ENCODE measurements around the gene VSIG1. TPM values are rescaled to one million over a fixed set of nuclear protein-coding genes. Genes with fewer than 3 reads are reported as not detected.

VSIG1 gene
- total and polyA plus RNA-seq, 10 of the 15 experiments (the other 5 are each of a cell fraction or from before 2014, with no cell fraction given): 0.04 to 0.08 (median 0.06) TPM; not detected in 7

- Histone ChIP-seq H3K4me2 (ENCODE audit: control insufficient read depth, insufficient read depth) (no peak overlapping the region), H2AFZ (ENCODE audit: control insufficient read depth, low read depth, low read length) (no peak overlapping the region), H3K27ac (ENCODE audit: control insufficient read depth, insufficient read depth) (no peak overlapping the region), H3K9me3 (replicated peaks; ENCODE audit: control insufficient read depth, insufficient read depth, low read length) (no peaks in the 10 kb centered on the region; the same call in 2 of the 3 replicates), H4K20me1 (ENCODE audit: control insufficient read depth, insufficient read depth) (no peaks in the 10 kb centered on the region), H3K79me2 (ENCODE audit: control insufficient read depth, insufficient read depth, low read length) (no peaks in the 10 kb centered on the region), H3K4me1 (ENCODE audit: control insufficient read depth, insufficient read depth, low read length) (no peaks in the 10 kb centered on the region), H3K4me3 (no peak overlapping the region), H3K36me3 (ENCODE audit: control insufficient read depth in 2 of 2, insufficient read depth in 2 of 2, low read length in 1 of 2) (no peaks in the 10 kb centered on the region), H3K9ac (ENCODE audit: control insufficient read depth, insufficient read depth, low read length) (no peak overlapping the region), H3K27me3 (replicated peaks in 1 of 2; ENCODE audit: control insufficient read depth in 2 of 2, insufficient read depth in 2 of 2, low read length in 1 of 2) (no peaks in the 10 kb centered on the region; a peak in 1 of 4 replicates)
- TF ChIP-seq NFIC (IDR thresholded peaks at IDR 0.05; ENCODE audit: low read depth, low read length): no peak
- intact Hi-C loops (cut with micrococcal nuclease; ENCODE audit: unreplicated experiment) (no loop called here), in situ Hi-C loops (cut with MboI) (no loop called here)
- FAIRE-seq (no peak), DNase-seq (ENCODE audit: low read depth, low spot score) (no peak), ATAC-seq (no peak)
- WGBS (ENCODE audit: insufficient coverage, insufficient replicate concordance, low lambda C conversion rate, missing lambda C conversion rate): 68% methylated on average over 3 of the region's 3 CpGs
- SMC1A ChIA-PET (ENCODE audit: uncharacterized antibody, unreplicated experiment): no interaction called here
- RAD21 ChIA-PET (ENCODE audit: unreplicated experiment): no interaction called here
- POLR2A ChIA-PET: no interaction called here
- no TSS peak for BruUV-seq (replicated peaks)
- CTCF ChIA-PET: interaction anchor here (0.8 kb wide), 1 partner anchor 20 kb away, joined by 3 read pairs; no protein-coding TSS in a partner anchor
Measured at GRCh38 chrX:108123591-108124366, 78.9 kb downstream of the VSIG1 start.

DNA sequence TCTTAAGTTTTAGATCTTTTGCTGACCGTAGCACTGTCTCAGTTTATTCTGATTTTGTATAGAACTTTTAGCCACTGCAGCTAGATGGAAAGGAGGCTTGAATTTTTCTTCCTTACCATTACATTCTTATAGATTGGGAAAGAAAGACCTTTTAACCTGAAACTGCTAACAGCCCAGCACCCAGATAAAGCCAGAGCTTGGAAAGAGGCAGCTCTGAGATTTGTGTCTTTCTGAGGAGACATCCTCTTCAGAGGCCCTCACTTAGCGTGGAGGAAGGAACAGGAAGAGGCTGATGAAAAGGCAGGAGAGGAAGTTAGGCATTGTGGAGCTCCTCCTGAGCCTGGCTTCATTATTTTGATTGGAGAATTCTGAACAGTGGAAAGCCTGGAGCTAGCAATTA lies 81.8 kb downstream of the VSIG1 start:
- Histone ChIP-seq H2AFZ (ENCODE audit: control insufficient read depth, low read depth, low read length) (no peak overlapping the region), H3K36me3 (ENCODE audit: control insufficient read depth in 2 of 2, insufficient read depth in 2 of 2, low read length in 1 of 2) (no peaks in the 10 kb centered on the region; a peak in 1 of 4 replicates), H3K27ac (ENCODE audit: control insufficient read depth, insufficient read depth) (no peak overlapping the region), H3K79me2 (ENCODE audit: control insufficient read depth, insufficient read depth, low read length) (no peaks in the 10 kb centered on the region), H3K4me3 (no peak overlapping the region), H3K9me3 (replicated peaks; ENCODE audit: control insufficient read depth, insufficient read depth, low read length) (no peaks in the 10 kb centered on the region; the same call in 2 of the 3 replicates), H4K20me1 (ENCODE audit: control insufficient read depth, insufficient read depth) (no peaks in the 10 kb centered on the region), H3K4me1 (ENCODE audit: control insufficient read depth, insufficient read depth, low read length) (no peaks in the 10 kb centered on the region), H3K9ac (ENCODE audit: control insufficient read depth, insufficient read depth, low read length) (no peak overlapping the region), H3K27me3 (replicated peaks in 1 of 2; ENCODE audit: control insufficient read depth in 2 of 2, insufficient read depth in 2 of 2, low read length in 1 of 2) (no peaks in the 10 kb centered on the region), H3K4me2 (ENCODE audit: control insufficient read depth, insufficient read depth) (no peak overlapping the region)
- in situ Hi-C loops (cut with MboI): no loop called here
- ChIA-PET POLR2A (no interaction called here), SMC1A (ENCODE audit: uncharacterized antibody, unreplicated experiment) (interaction anchor here (0.7 to 1.4 kb wide), 2 partner anchors 9 to 766 kb away, joined by 3 read pairs; no protein-coding TSS in a partner anchor), CTCF (interaction anchor here (0.6 to 2.3 kb wide), 3 partner anchors 13 to 478 kb away, joined by 3 to 9 read pairs (median 4); no protein-coding TSS in a partner anchor), RAD21 (ENCODE audit: unreplicated experiment) (interaction anchor here (1.3 kb wide), 1 partner anchor 13 kb away, joined by 3 read pairs; no protein-coding TSS in a partner anchor)
- no peak for FAIRE-seq
- no peak for ATAC-seq
- DNase-seq (ENCODE audit: low read depth, low spot score): no peak
- WGBS (ENCODE audit: insufficient coverage, insufficient replicate concordance, low lambda C conversion rate, missing lambda C conversion rate): 44% methylated on average over 2 of the region's 2 CpGs
- no TSS peak for BruUV-seq (replicated peaks)
- intact Hi-C loops (cut with micrococcal nuclease; ENCODE audit: unreplicated experiment): no loop called here
- TF ChIP-seq HDAC2 (IDR thresholded peaks at IDR 0.05) (no peak), SREBF2 (IDR thresholded peaks at IDR 0.05; ENCODE audit: low read length) (no peak), KDM1A (IDR thresholded peaks at IDR 0.05; ENCODE audit: borderline replicate concordance) (no peak), PRDM15 (CRISPR knock-in tag; IDR thresholded peaks at IDR 0.05) (no peak), POLR2AphosphoS2 (IDR thresholded peaks at IDR 0.05; ENCODE audit: low read depth, low read length) (no peak), LARP7 (IDR thresholded peaks at IDR 0.05) (no peak), SMAD1 (IDR thresholded peaks at IDR 0.05; ENCODE audit: low read depth, partially characterized antibody) (no peak), ZSCAN29 (IDR thresholded peaks at IDR 0.05) (no peak), CHD4 (IDR thresholded peaks at IDR 0.05) (no peak)
- TF ChIP-seq, protein P1, sequence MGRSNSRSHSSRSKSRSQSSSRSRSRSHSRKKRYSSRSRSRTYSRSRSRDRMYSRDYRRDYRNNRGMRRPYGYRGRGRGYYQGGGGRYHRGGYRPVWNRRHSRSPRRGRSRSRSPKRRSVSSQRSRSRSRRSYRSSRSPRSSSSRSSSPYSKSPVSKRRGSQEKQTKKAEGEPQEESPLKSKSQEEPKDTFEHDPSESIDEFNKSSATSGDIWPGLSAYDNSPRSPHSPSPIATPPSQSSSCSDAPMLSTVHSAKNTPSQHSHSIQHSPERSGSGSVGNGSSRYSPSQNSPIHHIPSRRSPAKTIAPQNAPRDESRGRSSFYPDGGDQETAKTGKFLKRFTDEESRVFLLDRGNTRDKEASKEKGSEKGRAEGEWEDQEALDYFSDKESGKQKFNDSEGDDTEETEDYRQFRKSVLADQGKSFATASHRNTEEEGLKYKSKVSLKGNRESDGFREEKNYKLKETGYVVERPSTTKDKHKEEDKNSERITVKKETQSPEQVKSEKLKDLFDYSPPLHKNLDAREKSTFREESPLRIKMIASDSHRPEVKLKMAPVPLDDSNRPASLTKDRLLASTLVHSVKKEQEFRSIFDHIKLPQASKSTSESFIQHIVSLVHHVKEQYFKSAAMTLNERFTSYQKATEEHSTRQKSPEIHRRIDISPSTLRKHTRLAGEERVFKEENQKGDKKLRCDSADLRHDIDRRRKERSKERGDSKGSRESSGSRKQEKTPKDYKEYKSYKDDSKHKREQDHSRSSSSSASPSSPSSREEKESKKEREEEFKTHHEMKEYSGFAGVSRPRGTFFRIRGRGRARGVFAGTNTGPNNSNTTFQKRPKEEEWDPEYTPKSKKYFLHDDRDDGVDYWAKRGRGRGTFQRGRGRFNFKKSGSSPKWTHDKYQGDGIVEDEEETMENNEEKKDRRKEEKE (IDR thresholded peaks at IDR 0.05): no peak

Measured in GM12878 (cell line).